ENCODE results near the gene PRKCA. TPM values are rescaled to one million over a fixed set of nuclear protein-coding genes. Genes with fewer than 3 reads are reported as not detected.

Gene PRKCA
- total and polyA plus RNA-seq, 2 experiments from 2014 or later = 6.4 to 35.4 TPM

GRCh38 chr17:66740226-66740625 lies 437.8 kb downstream of the PRKCA start:
- Histone ChIP-seq H3K9me2 (ENCODE audit: insufficient read depth) (no peaks in the 10 kb centered on the region), H3K79me2 (replicated peaks; ENCODE audit: insufficient read depth) (no peaks in the 10 kb centered on the region), H3K4me2 (no peak overlapping the region), H3K27ac (ENCODE audit: low read depth) (no peak overlapping the region), H3F3A (replicated peaks; ENCODE audit: low read depth) (no peaks in the 10 kb centered on the region), H2AFZ (no peak overlapping the region), H3K4me3 (no peak overlapping the region), H3K27me3 (ENCODE audit: insufficient read depth) (no peaks in the 10 kb centered on the region), H3K4me1 (ENCODE audit: insufficient read depth) (peaks cover 7% of the 10 kb centered on the region), H4K20me1 (replicated peaks; ENCODE audit: insufficient read depth) (no peaks in the 10 kb centered on the region), H3K36me3 (ENCODE audit: insufficient read depth) (no peaks in the 10 kb centered on the region)
- Mint-ChIP-seq H3K27ac (no peak overlapping the region), H3K4me1 (peaks cover 21% of the 10 kb centered on the region), H3K36me3 (ENCODE audit: low read depth) (no peaks in the 10 kb centered on the region; the same call in 2 of the 3 replicates), H3K4me3 (no peak overlapping the region), H3K27me3 (ENCODE audit: insufficient read depth, low read depth, poor library complexity) (no peaks in the 10 kb centered on the region), H3K9me3 (no peaks in the 10 kb centered on the region; the same call in 2 of the 3 replicates)
- ATAC-seq (no peak), DNase-seq (ENCODE audit: low spot score) (no peak)
- TF ChIP-seq ZNF114 (CRISPR knock-in tag; IDR thresholded peaks at IDR 0.05) (no peak), CTCF (conservative IDR thresholded peaks at IDR 0.05; ENCODE audit: low read depth in 2 of 2) (no peak), ETS1 (IDR thresholded peaks at IDR 0.05) (no peak), ZNF462 (CRISPR knock-in tag; IDR thresholded peaks at IDR 0.05) (no peak), REST (IDR thresholded peaks at IDR 0.05; ENCODE audit: unreplicated experiment) (no peak), STAT1 (IDR thresholded peaks at IDR 0.05; ENCODE audit: unreplicated experiment) (no peak), JUNB (IDR thresholded peaks at IDR 0.05; ENCODE audit: unreplicated experiment) (no peak), POLR2AphosphoS5 (IDR thresholded peaks at IDR 0.05; ENCODE audit: low read depth) (no peak), ZNF331 (CRISPR knock-in tag; IDR thresholded peaks at IDR 0.05; ENCODE audit: low read depth) (no peak)
